Uterine smooth muscle cell (primary cell): ENCODE data around the gene ZBTB43. TPM values are rescaled to one million over a fixed set of nuclear protein-coding genes. Genes with fewer than 3 reads are reported as not detected.

Source experiments
- total RNA-seq: library from RNA; depleted of rRNA; stranded (reverse); fragments of >200 nt; gene quantifications from 2 replicates; pipeline ENCODE4 v1.2.3, GENCODE V29; 2014

The ZBTB43 gene, protein sequence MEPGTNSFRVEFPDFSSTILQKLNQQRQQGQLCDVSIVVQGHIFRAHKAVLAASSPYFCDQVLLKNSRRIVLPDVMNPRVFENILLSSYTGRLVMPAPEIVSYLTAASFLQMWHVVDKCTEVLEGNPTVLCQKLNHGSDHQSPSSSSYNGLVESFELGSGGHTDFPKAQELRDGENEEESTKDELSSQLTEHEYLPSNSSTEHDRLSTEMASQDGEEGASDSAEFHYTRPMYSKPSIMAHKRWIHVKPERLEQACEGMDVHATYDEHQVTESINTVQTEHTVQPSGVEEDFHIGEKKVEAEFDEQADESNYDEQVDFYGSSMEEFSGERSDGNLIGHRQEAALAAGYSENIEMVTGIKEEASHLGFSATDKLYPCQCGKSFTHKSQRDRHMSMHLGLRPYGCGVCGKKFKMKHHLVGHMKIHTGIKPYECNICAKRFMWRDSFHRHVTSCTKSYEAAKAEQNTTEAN
- total RNA-seq: 10.6 and 11.0 TPM in 2 replicates

GRCh38 chr9:126804696-126805553 lies at the start of gene ZBTB43:
Gene ZBTB43, plus strand, starts transcription at chr9:126805040. Its CDS starts 27,470 bp downstream, at chr9:126832510.

DNA sequence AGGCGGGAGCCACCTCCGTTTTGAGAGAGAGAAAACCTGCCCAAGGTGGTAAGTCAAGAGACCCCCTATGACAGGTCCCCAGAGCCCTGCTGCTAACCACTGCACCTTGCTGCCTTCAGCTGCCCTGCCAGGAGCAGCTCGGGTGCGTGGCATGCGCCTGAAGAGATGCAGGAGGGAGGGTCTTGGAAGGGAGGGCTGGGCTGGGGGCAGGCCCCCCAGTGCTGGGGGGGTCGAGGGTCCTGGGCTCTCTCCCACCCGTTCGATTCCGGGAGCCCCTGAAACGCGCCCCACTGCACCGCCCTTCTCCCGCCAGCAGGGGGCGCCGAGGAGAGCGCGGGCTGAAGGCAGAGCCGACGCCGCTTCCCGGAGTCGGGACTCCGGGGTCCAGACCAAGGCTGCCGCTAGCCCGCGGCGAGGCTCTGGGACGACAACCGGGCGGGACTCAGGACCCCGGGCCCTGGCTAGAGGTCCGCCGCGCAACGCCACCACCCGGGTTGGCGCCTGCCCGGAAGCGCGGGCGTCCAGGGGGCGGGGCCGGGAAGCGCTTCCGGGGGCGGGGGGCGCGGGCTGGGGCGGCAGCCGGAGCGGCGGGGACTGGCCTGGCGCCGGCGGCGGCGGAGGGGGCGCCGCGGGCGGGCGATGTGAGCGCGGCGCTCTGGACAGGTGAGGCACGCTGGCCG lies 55.4 kb downstream of the ZBTB43 start, which contains the start of gene ZBTB34:
ZBTB34 (plus strand) TSS at position 563 of the 680 bp plus-strand sequence. CDS start 18,761 bp downstream, outside the sequence.

Other genes starting within 250 kb of the ZBTB43 start
- gene LMX1B, start 191.1 kb upstream of the ZBTB43 start, total RNA-seq: not detected in 2 replicates
- gene ZBTB34, start 55.6 kb downstream of the ZBTB43 start, total RNA-seq: 5.5 and 5.7 TPM in 2 replicates
- gene RALGPS1, start 109.7 kb downstream of the ZBTB43 start, total RNA-seq: 2.0 and 5.0 TPM in 2 replicates